CD4-positive, alpha-beta T cell treated with Interferon gamma for 1 hour (primary cell): ENCODE data around the gene CNMD.
A peak's percentile ranks its signal among the peaks of the same experiment; 100 is the strongest.
"Not testable (repeated sequence)": the region's sequence is repeated elsewhere in the genome, so short reads cannot be mapped to it uniquely, and the experiment has no call there.

Experiments
- DNase-seq: peaks from one replicate; pipeline ENCODE4 v3.0.0-alpha.2; 2020

Gene CNMD

DNA sequence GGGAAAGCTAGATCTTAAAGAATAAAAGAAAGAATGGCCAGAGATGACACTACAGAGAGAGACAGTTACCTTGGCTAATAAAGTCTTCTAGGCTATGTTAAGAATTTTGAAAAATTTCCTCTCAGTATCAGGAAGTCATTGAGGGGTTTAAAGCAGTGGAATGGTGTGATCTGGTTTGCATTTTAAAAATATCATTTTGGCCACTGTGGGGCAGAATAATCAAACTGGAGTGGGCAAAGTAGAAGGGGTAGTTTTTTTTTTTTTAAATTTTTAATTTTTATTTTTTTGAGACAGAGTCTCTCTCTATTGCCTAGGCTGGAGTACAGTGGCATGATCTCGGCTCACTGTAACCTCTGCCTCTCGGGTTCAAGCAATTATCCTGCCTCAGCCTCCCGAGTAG is 4.4 kb upstream of the CNMD start:
- DNase-seq: no peak

DNA sequence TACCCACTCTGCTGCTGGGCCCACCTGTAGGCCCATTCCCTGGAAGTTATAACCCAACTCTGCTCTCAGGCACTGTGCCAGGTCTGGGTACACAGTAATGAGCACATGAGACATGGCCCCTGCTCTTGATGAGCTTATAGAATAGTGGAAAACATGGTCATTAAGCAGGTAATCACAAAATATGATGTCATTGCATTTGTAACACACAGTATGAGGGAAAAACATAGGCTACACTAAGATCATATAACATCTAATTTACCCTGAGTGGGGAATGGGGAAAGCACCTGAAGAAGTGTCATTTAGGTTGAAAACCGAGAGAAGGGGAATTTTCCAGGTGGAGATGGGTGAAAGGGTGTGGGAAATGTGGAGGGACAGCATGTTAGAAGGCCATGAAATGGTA is 3.9 kb upstream of the CNMD start:
- no peak for DNase-seq

DNA sequence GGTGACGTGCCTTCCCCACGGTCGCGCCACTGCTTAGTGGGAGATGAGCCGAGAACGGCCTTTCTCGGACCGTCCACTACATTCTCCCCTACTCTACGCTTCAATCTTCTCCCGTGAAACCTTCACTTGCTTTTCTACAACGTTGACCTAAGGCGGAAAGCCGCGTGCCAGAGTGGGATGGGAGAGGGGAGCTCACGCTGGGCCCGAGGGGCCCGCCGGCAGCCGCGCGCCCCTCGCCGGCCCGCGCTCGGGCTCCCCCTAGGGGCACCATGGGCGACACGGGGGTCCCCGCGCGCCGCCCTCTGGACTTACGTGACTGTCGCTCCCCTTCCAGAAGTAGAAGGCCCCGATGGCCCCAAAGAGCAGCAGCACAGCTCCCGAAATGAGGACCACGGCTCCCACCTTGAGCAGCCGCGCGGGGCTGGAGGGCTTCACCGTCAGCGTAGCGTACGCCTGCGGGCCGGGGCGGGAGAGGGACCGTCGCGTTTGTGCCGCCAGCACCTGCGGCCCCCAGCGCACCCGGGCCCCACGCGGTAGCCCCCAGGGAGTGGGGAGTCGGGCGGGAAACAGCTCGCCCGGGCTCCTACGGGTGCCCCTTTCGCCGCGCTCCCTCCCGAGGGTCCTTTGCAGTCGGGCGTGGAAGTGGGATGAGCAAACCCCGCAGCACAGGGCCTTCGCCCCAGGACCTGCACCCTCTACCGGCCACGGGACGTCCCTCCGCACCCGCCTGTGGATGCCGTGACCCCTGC is 727 bp downstream of the CNMD start:
- no peak for DNase-seq

DNA sequence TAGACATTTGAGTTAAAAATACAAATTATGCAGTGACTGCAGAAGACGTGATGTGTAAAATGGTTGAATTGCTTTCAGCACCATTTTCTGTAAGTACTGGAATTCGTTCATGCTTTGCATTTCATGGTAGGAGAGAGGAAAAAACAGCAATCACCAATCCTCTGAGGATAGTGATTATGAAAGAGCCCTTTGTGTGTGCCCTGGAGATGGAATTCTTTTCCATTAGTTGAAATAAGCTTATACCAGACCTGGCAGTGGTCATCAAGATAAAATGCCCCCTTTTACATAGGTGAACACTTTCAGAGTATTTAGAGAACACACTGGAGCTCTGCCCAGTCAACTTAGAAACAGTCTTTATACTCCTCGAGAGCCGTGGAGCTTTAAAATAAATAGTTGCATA is 1.7 kb downstream of the CNMD start:
- no peak for DNase-seq

DNA sequence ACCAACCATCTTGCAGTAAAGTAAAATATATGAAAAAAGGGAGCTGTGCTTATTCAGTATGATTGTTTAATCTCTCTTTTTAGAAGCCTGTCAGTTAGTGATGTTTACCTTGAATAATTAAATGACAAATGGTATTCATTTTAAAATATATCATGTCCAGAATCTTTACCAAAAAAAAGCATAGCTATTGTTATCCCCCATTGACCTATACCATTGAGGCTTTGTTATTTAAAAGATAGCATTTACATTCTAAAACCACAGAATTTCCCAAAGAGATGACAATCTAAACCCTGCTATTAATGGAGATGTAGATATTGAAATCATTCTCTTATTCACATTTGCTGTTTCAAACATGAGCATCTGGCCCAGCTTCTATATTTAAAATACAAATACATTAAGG is 2.2 kb downstream of the CNMD start:
- no peak for DNase-seq

DNA sequence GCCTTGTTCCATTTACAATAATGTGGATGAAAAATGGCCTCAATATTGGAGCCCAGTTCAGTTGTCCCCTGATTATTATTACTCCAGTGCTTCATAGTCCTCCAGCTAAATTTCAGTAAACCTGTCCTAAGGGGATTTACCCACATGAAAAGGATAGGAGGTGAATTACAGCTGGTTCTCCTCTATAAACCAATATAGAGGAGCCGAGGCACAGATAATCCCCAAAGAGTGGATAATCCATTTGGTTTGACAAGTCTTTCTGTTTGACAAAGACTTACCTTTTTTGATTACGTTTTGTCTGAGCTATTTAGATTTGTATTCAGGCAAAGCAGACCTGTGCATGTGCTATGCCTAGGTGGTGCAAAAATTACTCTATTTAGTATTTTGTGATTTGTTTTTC is 2.7 kb downstream of the CNMD start:
- no peak for DNase-seq

DNA sequence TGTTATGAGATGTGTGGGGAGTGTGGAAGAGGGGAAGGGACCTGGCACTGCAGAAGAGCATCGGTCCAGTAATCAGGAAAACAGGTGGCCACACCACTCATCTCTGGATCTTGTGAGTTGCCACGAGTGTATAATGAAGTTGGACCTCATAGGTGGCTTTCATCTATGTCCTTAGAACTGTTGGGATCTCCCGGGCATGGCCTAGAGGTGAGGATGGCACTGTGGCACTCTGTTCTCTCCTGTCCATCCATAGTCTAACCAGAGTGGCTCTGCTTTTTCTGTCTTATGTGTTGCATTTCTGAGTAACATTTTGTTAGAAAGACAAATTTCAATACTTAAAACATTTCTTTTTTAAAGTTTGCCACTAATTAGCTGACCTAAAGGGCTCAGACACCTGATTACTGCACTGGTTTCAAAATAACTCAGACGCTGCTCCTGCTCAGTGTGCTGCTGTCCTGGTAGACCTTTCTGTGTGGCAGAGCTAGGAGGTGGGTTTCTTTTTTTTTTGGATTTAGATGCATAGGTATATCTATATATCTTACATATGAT is 5.5 kb downstream of the CNMD start:
- DNase-seq: no peak

DNA sequence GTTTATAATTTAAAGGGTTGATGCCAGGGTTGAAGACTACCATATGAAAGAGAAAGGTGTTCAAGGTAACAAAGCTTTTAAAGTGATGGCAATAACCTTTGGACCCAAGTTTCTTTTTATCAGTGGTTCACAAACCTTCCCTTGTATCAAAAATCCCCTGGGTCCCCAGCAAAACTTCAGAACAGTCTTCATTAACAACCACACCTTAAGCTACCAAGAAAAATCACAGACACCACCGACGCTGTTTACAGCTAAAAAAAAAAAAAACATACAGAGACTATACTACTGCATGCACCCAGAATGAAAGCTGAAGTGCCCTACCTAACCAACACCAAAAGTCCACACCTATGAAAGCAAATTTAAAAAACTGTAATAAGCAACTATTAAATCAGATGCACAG is 13.4 kb downstream of the CNMD start:
- no peak for DNase-seq

DNA sequence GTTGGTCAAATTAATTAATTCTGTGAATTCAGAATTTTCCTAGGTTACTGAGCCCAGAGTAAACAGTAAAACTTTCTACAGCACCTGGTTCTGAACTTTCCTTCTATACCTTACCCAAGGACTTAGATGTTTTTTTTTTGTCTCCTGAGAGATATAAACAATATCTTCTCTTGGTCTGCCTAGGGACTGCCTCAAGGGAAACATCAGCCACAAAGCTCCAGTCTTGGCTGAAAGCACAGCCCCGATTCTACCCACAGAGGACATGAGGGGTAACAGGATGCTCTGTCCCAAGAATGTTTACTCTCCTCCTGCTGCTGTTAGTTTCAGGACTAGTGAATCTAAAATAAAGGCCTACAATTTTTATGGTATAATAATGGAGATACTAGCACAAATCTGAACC is 14.3 kb downstream of the CNMD start:
- no peak for DNase-seq

DNA sequence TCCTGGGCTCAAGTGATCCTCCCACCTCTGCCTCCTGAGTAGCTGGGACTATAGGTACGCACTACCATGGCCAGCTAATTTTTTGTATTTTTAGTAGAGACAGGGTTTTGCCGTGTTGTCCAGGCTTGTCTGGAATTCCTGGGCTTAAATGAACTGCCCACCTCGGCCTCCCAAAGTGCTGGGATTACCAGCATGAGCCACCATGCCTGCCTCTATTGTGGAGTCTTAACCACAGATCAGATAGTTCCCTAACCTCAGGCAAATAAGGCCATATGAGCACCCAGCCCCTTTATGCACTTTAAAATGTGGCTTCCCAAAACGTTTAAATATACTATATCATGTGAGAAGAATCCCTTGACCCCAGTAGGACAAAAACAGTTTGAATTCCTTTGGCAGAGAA is 16.4 kb downstream of the CNMD start:
- no peak for DNase-seq

DNA sequence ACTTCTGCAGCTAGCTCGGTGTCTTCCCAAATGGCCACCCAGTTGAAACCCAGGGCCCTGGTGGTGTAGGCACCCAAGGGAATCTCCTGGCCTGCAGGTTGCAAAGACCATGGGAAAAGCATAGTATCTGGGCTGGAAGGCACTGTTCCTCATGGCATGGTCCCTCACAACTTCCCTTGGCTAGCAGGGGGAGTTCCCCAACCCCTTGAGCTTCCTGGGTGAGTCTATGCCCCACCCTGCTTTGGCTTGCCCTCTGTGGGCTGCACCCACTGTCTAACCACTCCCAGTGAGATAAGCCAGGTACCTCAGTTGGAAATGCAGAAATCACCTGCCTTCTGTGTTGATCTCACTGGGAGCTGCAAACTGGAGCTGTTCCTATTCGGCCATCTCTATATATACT is 18.3 kb downstream of the CNMD start:
- not testable (repeated sequence) for DNase-seq

DNA sequence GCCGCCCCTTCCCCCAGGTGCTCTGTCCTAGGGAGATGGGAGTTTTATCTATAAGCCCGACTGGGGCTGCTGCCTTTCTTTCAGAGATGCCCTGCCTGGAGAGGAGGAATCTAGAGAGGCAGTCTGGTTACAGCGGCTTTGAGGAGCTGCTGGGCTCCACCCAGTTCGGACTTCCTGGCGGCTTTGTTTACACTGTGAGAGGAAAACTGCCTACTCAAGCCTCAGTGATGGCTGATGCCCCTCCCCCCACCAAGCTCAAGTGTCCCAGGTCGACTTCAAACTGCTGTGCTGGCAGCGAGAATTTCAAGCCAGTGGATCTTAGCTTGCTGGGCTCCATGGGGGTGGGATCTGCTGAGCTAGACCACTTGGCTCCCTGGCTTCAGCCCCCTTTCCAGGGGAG is 18.7 kb downstream of the CNMD start:
- DNase-seq: not testable (repeated sequence)

DNA sequence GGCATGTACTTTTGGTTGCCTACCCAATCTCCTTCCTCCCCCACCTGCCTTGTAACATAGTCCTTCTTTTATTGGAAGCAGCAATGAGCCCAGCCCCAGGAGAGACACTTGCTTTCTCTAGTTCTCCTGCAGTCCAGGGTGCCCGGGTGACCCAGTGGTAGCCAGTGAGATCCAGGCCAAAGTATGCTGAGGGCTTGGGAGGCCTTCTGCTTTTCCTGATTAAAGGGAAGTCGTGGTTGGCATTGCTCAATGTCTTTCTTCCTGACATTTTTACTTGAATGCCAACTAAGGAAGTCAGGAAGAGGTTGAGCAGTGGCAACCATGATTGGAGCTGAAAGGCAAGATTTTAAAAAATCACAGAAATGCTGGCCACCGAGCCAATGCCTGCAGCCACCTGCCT is 25.7 kb downstream of the CNMD start:
- DNase-seq: peak; percentile 12

DNA sequence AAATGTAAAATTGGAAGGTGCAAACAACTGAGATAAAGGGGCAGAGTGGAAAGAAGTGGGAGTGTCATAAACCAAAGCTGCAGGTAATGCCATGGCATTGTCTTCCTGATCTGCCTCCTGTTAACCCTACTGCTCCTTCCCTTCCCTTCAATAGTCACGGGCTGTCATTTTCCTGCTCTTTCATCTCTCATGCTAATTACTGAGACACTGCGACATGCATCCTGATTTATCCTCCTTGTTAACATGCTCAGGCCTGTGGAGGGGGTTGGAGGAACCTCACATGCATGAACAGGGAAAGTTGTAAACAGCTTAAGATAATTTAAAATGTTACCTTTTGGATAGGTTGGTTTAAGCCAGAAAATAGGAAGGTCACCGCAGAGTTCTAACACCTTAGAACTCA is 27.2 kb downstream of the CNMD start:
- DNase-seq: no peak

DNA sequence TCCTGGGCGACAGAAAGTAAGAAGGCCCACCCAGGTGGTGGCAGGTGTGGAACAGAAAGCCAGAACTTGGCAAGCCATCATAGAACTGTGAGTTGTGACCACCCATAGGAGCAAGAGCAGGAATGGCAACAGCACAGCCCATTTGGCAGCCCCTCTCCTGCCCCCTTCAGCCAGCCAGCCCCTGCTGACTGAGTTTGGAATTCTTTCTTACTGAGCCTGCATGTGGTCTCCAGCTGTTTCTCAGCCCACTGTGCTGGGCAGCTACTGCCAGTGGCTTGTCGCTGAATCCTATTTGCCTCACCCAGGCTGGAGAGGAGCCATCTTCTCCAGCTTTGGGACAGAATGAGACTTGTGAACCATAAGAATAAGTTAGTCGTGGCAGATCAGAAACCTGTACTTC is 28.3 kb downstream of the CNMD start:
- no peak for DNase-seq

DNA sequence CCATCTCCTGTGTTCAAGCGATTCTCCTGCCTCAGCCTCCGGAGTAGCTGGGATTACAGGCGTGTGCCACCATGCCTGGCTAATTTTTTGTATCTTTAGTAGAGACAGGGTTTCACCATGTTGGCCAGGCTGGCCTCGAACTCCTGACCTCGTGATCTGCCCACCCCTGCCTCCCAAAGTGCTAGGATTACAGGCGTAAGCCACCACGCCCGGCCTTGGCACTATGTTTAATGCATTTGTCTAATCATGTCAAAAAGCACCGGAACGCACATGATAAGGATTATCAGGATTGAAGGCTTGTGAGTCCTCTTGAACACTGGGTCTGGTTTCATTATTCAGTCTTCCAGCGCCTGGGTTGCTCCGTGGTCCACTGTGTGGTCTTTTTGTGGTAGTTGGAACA is 31.4 kb downstream of the CNMD start:
- DNase-seq: not testable (repeated sequence)

DNA sequence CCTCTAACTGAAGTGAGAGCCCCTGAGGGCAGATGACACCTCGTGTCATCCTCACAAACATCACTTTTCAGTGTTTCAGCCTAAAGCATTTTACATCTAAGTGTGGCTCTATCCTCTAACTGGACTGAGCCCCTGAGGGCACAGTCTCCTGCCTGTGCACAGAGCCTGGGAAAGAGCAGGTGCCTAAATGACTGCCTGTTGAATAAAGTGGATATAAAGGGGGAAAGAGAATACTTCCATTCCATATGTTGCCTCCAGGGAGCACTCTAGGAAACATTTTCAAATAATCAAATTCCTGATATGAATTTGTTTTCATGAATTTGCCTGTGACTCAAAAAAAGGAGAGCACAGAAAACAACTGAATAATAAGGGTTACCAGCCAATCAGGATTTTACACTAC is 32.2 kb downstream of the CNMD start:
- no peak for DNase-seq

DNA sequence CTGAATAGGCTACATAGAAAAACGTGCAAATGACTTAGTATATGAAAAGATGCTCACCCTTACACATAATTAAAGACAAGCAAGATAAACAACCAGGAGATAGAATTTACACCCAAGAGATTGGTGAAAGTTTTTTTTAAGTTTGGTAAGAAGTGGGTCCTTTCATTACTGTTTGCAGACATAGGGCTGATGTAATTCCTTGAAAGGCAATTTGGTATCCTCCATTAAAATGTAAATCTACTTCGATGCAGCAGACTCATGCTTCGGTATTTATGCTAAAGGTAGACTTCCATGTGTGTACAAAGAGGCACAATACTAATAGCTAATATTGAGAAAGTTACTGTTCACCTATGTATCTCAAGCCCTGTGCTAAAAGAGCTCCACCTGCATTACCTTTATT is 33.5 kb downstream of the CNMD start:
- no peak for DNase-seq

DNA sequence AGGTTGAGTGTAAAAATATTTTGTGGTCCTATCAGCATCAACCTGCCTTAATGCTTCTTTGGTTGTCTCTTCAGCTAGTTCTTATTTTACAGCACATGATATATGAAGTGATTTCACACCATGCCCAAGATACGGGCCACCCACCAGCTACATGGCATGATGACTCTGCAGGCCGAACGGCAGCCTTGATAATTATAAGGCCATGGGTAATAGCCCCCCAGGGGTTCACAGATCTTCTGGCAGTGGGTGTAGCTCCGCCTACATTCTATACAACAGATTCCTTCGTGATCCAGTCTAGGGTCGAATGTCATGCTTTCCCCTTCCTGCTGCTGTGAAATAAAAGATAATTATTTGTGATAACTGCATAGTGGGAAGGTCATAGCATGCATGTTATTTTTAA is 36.1 kb downstream of the CNMD start:
- DNase-seq: no peak

DNA sequence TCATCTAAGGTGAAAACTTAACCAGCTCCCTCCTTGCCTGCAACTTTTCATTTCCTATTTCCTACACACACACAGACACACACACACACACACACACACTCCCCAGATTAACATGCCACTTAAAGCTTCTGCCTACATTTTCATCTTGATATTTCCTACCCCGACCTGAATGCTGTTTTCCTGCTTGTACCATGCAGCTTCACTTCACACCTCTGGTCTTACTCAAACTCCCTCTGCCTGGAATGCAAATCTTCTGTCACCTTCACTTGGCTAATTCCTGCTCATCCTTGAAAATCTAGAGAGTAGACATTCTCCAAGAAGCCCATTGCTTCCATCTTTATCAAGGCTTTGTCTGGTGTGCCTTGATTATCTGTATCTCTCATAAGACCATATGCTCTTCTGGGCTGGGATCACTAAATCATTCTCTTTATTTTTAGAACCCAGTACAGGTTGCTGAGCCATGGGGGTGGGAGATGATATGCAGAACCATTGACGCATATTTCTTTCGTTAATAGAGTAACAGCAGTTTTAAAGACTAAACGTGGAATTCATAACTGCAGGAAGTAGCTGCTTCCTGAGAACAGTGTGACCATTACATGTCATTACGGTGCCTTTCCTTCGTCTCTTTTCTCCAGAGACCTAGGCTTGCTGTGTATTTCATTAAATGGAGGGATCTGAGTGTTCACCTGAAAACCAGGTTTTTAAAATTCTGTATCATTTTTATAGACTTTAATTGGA is 37.7 kb downstream of the CNMD start:
- DNase-seq: no peak

DNA sequence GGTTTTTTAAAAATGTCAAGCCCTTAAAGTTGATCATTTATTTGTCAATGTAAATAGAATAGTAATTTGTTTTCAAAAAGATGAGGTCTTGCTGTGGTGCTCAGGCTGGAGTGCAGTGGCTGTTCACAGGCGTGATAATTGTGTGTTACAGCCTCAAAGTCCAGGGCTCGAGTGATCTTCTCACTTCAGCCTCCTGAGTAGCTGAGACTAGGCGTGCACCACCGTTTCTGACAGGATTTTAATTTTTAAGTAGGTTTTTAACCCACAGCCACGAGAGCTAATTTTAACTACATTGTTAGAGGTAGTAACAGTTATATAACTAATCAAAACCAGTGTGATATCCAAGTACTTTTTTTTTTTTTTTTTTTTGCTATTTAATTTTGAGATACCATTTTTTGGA is 43.1 kb downstream of the CNMD start:
- no peak for DNase-seq

DNA sequence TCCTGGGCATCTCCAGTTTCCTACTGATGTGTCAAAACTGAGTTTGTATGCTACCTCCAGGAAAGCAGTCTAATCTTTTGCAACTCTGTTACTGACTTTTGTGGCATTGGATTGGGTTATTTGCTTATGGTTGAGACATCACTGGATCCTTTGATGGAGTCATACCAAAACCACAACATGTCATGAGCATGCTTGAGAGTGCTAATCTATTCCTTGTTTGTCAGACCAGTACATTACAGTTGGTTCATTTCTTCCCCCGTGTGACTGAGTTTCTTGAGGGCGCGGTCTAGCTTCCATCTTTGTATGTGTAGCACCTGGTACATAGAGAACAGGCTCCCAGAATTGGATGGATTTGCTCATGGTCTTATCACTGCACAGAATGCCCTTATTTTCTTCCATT is 43.8 kb downstream of the CNMD start:
- DNase-seq: no peak

DNA sequence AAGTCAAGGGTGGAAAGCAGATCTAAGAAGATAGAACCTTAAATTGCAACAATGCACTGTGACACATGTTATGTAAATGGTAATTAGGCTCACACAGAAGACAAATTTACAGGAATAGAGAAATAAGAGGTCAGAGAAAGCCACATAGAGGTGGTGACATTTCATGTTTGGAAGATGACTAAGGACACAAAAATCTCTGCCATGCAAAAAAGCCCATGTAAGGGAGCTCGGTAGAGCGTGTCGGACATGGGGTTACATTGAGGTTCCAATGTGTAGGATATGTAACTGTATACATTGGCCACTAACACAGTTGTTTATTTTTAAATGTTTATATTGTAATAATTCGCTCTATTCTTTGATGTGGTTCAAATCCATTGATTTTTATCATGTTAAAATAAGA is 53.2 kb downstream of the CNMD start:
- no peak for DNase-seq

DNA sequence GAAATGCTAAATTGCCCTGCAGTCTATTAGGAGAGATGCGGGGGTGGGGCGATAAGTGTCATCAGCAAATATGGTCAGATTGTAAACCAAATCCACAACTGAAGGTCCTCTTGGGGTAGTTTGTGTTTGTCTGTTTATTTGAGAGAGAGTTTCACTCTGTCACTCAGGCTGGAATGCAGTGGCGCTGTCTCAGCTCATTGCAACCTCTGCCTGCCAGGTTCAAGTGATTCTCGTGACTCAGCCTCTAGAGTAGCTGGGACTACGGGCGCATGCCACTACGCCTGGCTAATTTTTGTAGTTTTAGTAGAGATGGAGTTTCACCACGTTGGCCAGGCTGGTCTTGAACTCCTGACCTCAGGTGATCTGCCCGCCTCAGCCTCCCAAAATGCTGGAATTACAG is 53.8 kb downstream of the CNMD start:
- not testable (repeated sequence) for DNase-seq

DNA sequence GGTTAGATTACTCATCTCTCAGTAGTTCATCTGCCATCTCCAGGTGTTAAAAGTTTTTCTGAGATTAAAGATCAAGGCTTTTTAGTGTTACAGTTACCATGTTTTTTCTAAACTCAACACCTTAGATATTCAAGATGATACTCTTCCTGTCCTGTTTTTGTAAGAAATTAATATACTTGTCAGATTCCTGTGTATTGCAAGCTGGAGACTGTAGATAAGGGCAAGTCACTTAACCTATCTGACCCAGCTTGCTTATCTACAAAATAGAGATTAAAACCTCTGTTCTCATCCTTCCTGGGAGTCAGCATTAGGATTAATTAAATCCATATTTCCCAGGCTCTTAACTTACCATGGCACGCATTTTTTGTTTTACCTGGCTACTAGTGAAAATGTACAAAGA is 61.8 kb downstream of the CNMD start:
- DNase-seq: no peak
